ENCODE measurements around the gene IPO7. TPM values are rescaled to one million over a fixed set of nuclear protein-coding genes. Genes with fewer than 3 reads are reported as not detected.

The IPO7 gene
- total RNA-seq, 1 experiment from 2014 or later, result 205 TPM

DNA sequence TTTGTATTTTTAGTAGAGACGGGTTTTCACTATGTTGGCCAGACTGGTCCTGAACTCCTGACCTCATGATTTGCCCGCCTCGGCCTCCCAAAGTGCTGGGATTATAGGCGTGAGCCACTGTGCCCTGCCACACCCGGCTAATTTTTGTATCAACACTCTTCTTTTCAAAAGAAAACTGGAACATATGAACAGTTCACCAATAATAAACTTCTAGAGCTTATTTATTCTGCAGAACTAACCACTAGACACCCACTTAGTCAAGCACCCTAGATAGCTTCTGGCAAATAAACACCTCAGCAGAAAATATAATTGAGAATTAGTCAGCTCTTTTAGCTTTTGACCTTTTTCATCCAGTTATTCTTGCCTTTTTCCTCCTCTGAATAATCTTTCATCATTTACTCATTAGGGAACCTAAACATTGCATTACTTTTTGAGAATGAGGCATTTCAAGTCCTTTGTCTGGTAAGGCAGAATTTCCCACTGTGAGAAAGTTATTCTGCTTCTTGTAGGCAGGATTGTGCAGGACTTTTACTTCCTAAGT lies 42.7 kb upstream of the IPO7 start:
- DNase-seq, result no peak
- no peak overlapping the region for H3K4me3 Mint-ChIP-seq
- no peak overlapping the region for H3K27ac ChIP-seq (ENCODE audit: insufficient read length, low read depth, low read length)

More for the DNA sequence above, 42.7 kb upstream of the IPO7 start:
- no peaks in the 10 kb centered on the region for H3K9me3 Mint-ChIP-seq
- TF ChIP-seq, protein P1, sequence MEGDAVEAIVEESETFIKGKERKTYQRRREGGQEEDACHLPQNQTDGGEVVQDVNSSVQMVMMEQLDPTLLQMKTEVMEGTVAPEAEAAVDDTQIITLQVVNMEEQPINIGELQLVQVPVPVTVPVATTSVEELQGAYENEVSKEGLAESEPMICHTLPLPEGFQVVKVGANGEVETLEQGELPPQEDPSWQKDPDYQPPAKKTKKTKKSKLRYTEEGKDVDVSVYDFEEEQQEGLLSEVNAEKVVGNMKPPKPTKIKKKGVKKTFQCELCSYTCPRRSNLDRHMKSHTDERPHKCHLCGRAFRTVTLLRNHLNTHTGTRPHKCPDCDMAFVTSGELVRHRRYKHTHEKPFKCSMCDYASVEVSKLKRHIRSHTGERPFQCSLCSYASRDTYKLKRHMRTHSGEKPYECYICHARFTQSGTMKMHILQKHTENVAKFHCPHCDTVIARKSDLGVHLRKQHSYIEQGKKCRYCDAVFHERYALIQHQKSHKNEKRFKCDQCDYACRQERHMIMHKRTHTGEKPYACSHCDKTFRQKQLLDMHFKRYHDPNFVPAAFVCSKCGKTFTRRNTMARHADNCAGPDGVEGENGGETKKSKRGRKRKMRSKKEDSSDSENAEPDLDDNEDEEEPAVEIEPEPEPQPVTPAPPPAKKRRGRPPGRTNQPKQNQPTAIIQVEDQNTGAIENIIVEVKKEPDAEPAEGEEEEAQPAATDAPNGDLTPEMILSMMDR (conservative IDR thresholded peaks at IDR 0.05), result no peak
- Histone ChIP-seq H3K4me1 (ENCODE audit: insufficient read depth, low read length) (no peaks in the 10 kb centered on the region), H2BK20ac (ENCODE audit: low read depth, low read length, poor library complexity, severe bottlenecking) (no peak overlapping the region), H3K14ac (ENCODE audit: insufficient read depth, low read length) (no peak overlapping the region), H3K27me3 (ENCODE audit: insufficient read depth, low read length) (no peaks in the 10 kb centered on the region), H3K18ac (ENCODE audit: insufficient read length, low read depth, low read length) (no peak overlapping the region), H2AFZ (ENCODE audit: low read length) (no peak overlapping the region), H3K23ac (ENCODE audit: insufficient read length, low read depth, low read length) (no peak overlapping the region), H3K4me2 (ENCODE audit: insufficient read depth, insufficient read length, low read length) (no peak overlapping the region), H2AK5ac (ENCODE audit: insufficient read length, low read length) (no peak overlapping the region), H4K20me1 (ENCODE audit: control insufficient read depth, insufficient read depth, insufficient read length) (no peaks in the 10 kb centered on the region), H2BK12ac (ENCODE audit: insufficient read length, low read depth, low read length) (no peak overlapping the region), H4K8ac (replicated peaks; ENCODE audit: insufficient read length, low read depth, low read length) (no peak overlapping the region), H3K23me2 (ENCODE audit: insufficient read length, low read depth, low read length, poor library complexity, severe bottlenecking) (no peaks in the 10 kb centered on the region), H3K79me2 (ENCODE audit: insufficient read depth, low read length) (no peaks in the 10 kb centered on the region), H2BK120ac (ENCODE audit: low read depth, low read length, poor library complexity, severe bottlenecking) (no peak overlapping the region), H2BK15ac (ENCODE audit: low read depth, low read length) (no peak overlapping the region), H2BK5ac (ENCODE audit: insufficient read length, low read length) (no peak overlapping the region), H3T11ph (ENCODE audit: low read length) (no peak overlapping the region), H3K56ac (ENCODE audit: insufficient read length, low read depth, low read length) (no peak overlapping the region), H3K9ac (ENCODE audit: extremely low read depth, insufficient read length, low read length) (no peak overlapping the region), H3K79me1 (ENCODE audit: insufficient read depth, low read depth, low read length, poor library complexity, severe bottlenecking) (no peaks in the 10 kb centered on the region), H3K9me3 (ENCODE audit: control insufficient read depth, low read depth, low read length) (no peaks in the 10 kb centered on the region), H4K91ac (ENCODE audit: insufficient read length, low read depth, low read length) (no peak overlapping the region), H4K5ac (ENCODE audit: insufficient read length, low read depth, low read length) (no peak overlapping the region), H3K4ac (ENCODE audit: low read depth, low read length) (no peak overlapping the region)
- no peaks in the 10 kb centered on the region for H3K27me3 Mint-ChIP-seq (ENCODE audit: low read depth)
- no peak overlapping the region for H3K27ac Mint-ChIP-seq
- WGBS (ENCODE audit: extremely low coverage, insufficient read length, low lambda C conversion rate), result no CpG with 5 or more reads among the region's 5 CpGs
- H3K4me1 Mint-ChIP-seq, result peaks cover 5 to 9% of the 10 kb centered on the region in 2 experiments; a peak in 3 of 4 replicates
- no peaks in the 10 kb centered on the region for H3K36me3 Mint-ChIP-seq (ENCODE audit: insufficient read depth in 1 of 3, low read depth in 3 of 3)
